OCI-M1 (cell line): ENCODE data around the gene REXO1.

Experiments
- DNase-seq: peaks from one replicate; lab custom pipeline; 2025; lab: John Stamatoyannopoulos, UW

REXO1 gene

DNA sequence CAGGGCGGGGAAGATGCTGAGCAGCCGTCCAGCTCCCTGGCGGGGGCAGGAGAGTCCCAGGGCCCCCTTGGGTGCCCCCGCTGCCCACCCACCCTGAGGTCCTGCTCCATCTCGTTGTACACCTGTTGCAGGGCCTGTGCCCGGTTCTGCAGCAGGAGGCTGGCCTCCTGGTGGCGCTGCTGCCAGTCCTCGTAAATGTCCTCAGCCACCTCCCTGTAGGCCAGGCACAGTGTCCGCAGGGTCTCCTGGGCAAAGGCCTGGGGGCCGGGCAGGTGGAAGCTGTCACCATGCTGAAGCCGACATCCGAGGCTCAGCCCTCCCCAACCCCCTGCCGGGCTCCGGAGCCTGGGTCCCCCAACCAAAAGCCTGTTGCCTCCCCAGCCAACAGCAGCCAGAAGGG, 56.4 kb downstream of the REXO1 start:
- no peak for DNase-seq

- DNase-seq, result no peak
Measured at GRCh38 chr19:1790054-1790792, 58.1 kb downstream of the REXO1 start.

DNA sequence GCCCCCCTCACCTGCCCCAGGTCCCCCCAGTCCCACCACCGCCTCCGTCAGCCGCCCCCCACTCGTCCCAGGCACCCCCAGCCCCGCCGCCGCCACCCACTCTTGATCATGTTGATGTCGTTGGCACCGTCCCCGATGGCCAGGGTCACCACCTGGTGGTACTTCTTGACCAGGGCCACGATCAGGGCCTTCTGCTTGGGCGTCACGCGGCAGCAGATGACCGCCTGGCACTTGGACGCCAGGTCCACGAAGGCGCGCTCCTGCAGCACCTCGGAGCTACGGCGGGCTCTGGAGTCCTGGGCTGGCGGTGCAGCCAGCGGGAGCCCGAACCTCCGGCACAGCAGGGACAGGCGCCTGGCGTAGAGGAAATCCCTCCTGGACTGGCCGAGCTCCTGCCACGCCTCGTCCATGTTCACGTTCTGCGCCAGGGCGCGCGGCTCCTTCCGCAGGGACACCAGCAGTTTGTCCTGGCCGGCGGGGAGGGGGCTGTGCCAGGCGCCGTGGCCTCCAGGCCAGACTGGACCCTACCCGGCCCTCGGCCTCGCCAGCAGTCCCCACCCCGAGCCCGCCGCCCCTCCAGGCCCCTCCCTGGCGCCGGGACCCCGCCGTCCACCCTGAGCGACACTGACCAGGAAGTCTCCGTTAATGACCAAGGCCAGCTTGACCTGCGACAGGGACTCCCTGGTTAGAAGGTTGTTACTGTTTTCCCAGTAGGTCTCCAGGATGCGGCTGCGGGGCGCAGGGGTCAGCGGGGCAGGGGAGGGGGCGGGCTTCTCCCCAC, 58.8 kb downstream of the REXO1 start:
- DNase-seq, result no peak

GRCh38 chr19:1787116-1787515, 61.2 kb downstream of the REXO1 start:
- DNase-seq, result no peak

DNA sequence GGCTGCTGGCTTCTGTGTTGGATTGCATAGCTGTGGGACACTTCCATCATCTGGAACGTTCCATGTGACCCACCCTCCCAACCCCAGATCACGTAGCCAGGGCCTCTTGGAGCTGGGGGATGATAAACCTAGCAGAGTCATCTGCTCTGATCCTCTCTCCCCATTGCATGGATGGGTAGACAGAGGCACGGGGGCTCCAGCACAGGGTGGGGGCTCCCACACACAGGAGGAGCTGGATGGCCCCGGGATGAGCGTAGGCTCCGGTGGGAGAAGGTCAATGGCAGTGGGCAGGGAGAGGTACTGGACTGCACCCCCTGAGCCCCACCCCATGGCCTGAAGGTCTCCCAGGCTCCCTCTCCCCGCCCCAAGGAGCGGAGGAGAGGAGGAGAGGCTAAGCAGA, 61.6 kb downstream of the REXO1 start:
- no peak for DNase-seq

DNA sequence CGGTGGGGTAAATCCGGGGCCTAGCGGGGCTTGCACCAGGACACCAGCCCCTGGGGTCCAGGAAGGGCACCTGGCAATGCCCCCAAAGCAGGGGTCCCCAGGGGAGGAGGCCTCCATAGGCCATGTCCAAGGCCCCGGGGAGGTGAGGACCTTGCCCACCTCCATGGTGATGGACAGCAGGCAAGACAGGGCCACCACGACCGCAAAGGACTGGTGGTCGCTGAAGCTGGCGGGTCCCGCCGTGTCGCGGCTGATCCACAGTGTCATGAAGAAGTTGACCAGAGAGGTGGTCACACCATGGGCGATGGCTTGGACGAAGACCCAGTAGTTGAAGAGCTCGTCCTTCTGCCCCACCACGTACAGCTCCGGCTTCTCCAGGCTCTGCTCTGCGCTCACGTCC, 63.0 kb downstream of the REXO1 start:
- no peak for DNase-seq

DNA sequence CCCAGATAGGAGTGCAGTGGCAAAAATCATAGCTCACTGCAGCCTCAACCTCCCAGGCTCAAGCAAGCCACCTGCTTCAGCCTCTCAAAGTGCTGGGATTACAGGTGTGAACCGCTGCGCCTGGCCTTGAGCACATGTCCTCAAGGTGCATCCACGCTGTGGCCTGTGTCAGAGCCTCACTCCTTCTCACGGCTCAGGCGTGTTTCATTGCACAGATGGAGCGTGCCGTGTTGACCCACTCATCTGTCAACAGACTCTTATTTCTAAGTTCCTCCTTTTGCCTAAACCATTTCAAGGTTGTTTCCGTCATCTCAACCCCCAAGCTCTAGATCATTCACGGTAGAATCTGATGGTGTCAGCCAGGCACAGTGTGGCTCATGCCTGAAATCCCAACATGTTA, 64.4 kb downstream of the REXO1 start:
- no peak for DNase-seq

DNA sequence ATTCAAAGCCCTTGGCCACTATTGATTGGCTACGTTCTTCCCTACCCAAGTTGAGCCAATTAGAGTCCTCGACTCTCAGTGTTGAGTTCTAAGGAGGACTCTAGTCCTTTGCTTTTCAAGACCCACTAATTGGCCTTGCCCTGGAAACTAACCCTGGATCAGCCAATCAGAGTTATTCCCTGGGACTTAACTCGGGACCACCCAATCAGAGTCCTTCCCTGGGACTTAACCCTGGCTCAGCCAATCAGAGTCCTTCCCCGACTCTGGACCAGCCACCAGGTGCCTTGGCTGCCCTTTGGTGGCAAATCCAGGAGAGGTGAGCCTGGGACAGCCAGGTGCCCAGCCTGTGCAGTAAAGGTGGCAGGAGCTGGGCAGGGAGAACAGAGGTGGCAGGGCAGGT, 64.9 kb downstream of the REXO1 start:
- no peak for DNase-seq

DNA sequence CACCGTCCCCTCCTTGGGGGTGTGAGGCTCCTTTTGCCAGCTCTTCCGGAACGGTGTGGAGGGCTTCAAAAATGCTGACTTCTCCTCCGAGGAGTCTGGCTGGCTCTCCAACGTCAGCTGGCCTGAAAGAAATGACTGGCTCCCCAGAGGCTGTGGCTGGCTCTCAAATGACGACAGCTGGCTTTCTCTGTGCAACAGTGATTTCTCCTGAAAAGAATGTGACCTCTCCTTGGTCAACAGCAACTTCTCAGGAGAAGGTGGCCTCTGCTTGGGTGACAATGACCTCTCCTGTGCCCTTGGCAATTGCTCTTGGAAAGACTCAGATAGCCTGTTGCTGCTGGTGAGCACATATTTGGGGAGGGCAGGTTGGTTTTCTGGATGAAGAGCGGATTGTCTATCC, 65.8 kb downstream of the REXO1 start:
- no peak for DNase-seq

DNA sequence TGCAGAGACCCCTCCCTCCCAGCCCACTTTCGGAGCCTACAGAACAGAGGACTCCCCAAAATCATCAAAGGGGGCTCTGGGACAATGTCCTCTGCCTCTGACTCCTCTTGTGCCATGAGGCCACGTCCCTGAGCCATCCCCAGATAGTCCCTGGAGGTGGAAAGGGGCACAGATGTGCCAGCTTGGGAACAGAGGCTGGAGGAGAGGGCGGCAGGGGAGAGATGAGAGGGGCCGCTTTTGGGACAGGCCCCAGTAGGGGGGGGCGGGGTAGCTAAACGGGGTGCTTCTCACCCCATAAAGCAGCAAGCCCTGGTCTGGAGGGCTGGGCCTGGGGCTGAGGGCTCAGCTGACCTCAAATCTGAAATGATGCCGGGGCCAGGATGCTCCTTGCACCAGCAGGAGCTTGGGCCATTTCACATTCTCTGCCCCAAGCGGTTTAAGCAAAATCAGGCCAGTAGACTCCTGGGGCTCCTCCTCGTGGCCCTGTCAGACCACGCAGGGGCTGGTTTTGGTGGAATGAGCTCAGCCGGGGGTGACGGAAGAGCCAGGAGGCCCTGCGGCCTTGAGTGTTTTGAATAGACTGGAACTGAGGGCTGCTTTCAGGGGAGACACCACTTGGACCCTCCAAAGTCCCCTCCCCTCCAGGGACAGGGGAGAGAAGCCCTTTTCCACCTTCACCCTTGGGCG, 67.9 kb downstream of the REXO1 start:
- DNase-seq, result peak; percentile 26

GRCh38 chr19:1779574-1779973, 68.7 kb downstream of the REXO1 start:
- DNase-seq, result no peak

GRCh38 chr19:1777149-1777548, 71.1 kb downstream of the REXO1 start:
- DNase-seq, result no peak

DNA sequence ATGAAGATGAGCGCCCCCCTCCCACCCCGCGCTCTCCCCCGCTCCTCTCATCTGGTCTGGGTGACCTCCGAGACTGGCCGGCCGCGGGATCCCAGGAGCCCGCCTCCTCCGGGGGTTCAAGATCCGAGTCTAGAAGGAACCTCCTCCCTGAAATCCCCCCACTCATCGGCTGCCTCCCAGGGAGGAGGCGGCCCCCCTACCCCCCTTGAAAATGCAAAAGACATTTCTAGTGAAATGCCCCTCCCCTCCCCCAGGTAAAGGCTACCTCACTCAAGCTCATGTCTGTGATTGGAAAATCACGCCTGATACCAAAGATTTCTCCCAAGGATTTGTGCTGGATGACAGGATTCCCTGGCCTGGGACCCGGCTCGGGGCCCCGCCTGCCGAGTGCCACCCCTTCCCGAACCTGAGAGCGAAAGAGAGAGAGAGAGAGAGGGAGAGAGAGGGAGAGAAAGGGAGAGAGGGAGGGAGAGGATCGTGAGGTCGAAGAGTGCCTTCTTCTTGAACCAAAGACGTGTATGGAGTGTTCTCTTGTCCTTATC, 71.6 kb downstream of the REXO1 start:
- DNase-seq, result no peak

DNA sequence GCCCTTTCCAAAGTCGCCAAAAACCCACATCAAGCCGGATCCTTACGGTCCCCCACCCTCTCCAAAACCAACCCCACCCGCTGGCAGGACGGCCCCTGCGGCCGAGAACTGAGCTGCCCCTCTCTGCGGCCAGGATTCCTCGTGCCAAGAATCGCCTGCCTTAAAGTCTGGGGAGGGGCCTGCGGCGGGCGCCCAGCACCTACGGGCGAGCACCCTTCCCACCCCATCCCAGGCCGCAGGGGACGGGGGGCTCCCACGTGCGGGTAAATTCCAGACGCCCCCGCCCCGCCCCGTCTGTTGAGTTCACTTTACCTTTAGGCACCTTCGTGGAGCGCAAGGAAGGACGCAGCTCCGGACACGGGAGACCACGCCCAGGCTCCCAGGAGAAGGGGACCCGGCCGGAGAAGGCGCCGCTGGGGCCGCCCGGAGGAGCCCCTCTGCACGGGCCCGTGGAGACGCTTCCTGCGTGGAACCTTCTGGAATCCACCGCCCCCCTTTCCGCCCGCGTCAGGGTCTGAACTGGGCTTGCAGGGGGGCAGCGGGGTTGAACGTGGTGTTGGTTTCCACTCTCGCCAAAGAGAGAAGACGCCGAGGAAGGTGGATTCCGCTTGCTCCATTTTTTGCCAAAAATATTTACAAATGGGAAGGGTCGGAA, 72.2 kb downstream of the REXO1 start:
- no peak for DNase-seq

GRCh38 chr19:1774989-1775772, 73.1 kb downstream of the REXO1 start:
- DNase-seq, result peak; percentile 71

- no peak for DNase-seq
Measured at GRCh38 chr19:1773184-1773583, 75.1 kb downstream of the REXO1 start.

- no peak for DNase-seq
Measured at GRCh38 chr19:1770866-1771576, 77.3 kb downstream of the REXO1 start.

- DNase-seq, result no peak
Measured at GRCh38 chr19:1769645-1769985, 78.7 kb downstream of the REXO1 start.

- DNase-seq, result no peak
Measured at GRCh38 chr19:1768918-1769644, 79.2 kb downstream of the REXO1 start.

- DNase-seq, result peak; percentile 5
Measured at GRCh38 chr19:1768248-1768647, 80.0 kb downstream of the REXO1 start.
